Dedifferentiated amniotic fluid mesenchymal stem cell (primary cell): Measurements from ENCODE around the gene YBX2.

Experiments used
- DNase-seq: peaks from one replicate; pipeline ENCODE4 v3.0.0-alpha.2; 2016; ENCODE audit errors: extremely low spot score

YBX2 gene

GRCh38 chr17:7322520-7323194 is 28.2 kb upstream of the YBX2 start:
- no peak for DNase-seq

- DNase-seq, result no peak
Observed at GRCh38 chr17:7321466-7321865, 27.0 kb upstream of the YBX2 start.

GRCh38 chr17:7318121-7318860 is 23.9 kb upstream of the YBX2 start:
- DNase-seq, result no peak

- DNase-seq, result no peak
Observed at GRCh38 chr17:7317161-7317803, 22.8 kb upstream of the YBX2 start.

GRCh38 chr17:7315570-7316235 is 21.3 kb upstream of the YBX2 start:
- no peak for DNase-seq

GRCh38 chr17:7314719-7315569 is 20.5 kb upstream of the YBX2 start, which contains the start of gene GPS2:
GPS2 (minus strand) TSS chr17:7315360; CDS start chr17:7315052, 308 bp downstream.
- DNase-seq, result peak; percentile 61

GRCh38 chr17:7313890-7314718 is 19.7 kb upstream of the YBX2 start:
- DNase-seq, result no peak

- DNase-seq, result no peak
Observed at GRCh38 chr17:7313088-7313889, 18.9 kb upstream of the YBX2 start.

- no peak for DNase-seq
Observed at GRCh38 chr17:7312432-7313087, 18.1 kb upstream of the YBX2 start.

- no peak for DNase-seq
Observed at GRCh38 chr17:7311110-7311705, 16.8 kb upstream of the YBX2 start.

- no peak for DNase-seq
Observed at GRCh38 chr17:7309628-7310027, 15.2 kb upstream of the YBX2 start.

- DNase-seq, result peak; percentile 81
Observed at GRCh38 chr17:7308625-7309433, 14.4 kb upstream of the YBX2 start.

GRCh38 chr17:7307686-7308624 is 13.5 kb upstream of the YBX2 start:
- no peak for DNase-seq

GRCh38 chr17:7306911-7307685 is 12.7 kb upstream of the YBX2 start, which contains the start of gene EIF5A:
EIF5A (plus strand) TSS chr17:7307628; CDS start chr17:7309636, 2,008 bp downstream.
- peak; percentile 100 for DNase-seq

- no peak for DNase-seq
Observed at GRCh38 chr17:7304179-7304578, 9.7 kb upstream of the YBX2 start.
